Measurements from ENCODE around the gene BRINP2. TPM values are rescaled to one million over a fixed set of nuclear protein-coding genes. Genes with fewer than 3 reads are reported as not detected.

Gene BRINP2
- total RNA-seq, 4 donors from 2014 or later, result 0.26 to 0.42 TPM; not detected in 2

- H3K4me3 ChIP-seq (ENCODE audit: low read depth, poor library complexity, severe bottlenecking), result no peak overlapping the region
- 32 to 53% methylated on average over 3 of the region's 3 CpGs for WGBS, 2 donors
- DNase-seq (ENCODE audit: low spot score in 2 of 2), result peak; percentile 76 to 87
- intact Hi-C loops (cut with DNase I; ENCODE audit: low total_unique reads), result no loop called here
- TF ChIP-seq POLR2A (IDR thresholded peaks at IDR 0.05), result no peak
- TF ChIP-seq CTCF (IDR thresholded peaks at IDR 0.05), result no peak
Measured at GRCh38 chr1:177209357-177209756, 38.6 kb downstream of the BRINP2 start.

GRCh38 chr1:177210071-177210470, 39.3 kb downstream of the BRINP2 start:
- H3K4me3 ChIP-seq (ENCODE audit: low read depth, poor library complexity, severe bottlenecking), result no peak overlapping the region
- intact Hi-C loops (cut with DNase I; ENCODE audit: low total_unique reads), result no loop called here
- DNase-seq (ENCODE audit: low spot score in 2 of 2), result no peak
- TF ChIP-seq POLR2A (IDR thresholded peaks at IDR 0.05) (no peak), CTCF (IDR thresholded peaks at IDR 0.05) (no peak)

DNA sequence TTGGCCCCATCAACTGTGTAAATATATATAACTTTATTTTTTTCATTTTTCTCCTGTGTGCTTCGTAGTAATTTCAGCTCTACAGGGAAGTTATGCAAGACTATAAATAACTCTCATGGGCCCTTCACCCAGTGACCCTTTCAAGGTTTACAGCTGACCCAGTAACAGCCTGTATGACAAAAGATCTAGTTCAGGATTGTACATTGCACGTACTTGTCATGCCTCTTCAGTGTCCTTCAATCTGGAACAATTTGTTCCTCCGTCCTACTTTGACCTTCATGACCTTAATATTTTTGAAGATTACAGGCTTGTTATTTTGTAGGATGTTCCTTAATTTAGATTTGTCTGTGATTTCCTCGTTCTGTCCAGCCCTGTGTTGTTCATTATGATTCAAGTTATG, 40.5 kb downstream of the BRINP2 start:
- WGBS, 2 donors, result 41 to 46% methylated on average over 4 of the region's 4 CpGs

DNA sequence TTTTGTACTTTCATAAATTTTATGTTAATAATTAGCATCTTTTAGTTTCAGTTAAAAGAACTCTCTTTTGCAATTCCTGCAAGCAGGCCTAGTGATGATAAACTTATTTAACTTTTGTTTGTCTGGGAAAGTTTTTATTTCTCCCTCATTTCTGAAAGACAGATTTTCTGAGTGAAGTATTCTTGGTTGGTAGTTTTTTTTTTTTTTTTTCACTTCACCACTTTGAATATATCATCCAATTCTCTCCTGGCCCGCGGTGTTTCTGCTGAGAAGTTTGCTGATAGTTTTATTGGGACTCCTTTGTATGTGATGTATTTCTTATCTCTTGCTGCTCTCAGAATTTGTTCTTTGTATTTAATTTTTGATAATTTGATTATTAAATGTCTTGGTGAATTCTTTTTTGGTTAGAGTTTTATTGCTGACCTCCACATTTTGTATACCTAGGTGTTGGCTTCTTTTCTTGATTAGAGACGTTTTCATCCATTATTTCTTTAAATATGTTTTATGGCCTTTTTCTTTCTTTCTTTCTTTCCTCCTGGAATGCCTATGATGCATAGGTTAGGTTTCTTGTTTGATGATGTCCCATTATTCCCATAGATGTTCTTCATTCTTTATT, 45.9 kb downstream of the BRINP2 start:
- 80 to 92% methylated on average over 3 of the region's 3 CpGs for WGBS, 2 donors
- TF ChIP-seq CTCF (IDR thresholded peaks at IDR 0.05) (no peak), POLR2A (IDR thresholded peaks at IDR 0.05) (no peak)

More for the DNA sequence above, 40.5 kb downstream of the BRINP2 start:
- no peak overlapping the region for H3K4me3 ChIP-seq (ENCODE audit: low read depth, poor library complexity, severe bottlenecking)
- DNase-seq (ENCODE audit: low spot score in 2 of 2), result no peak
- intact Hi-C loops (cut with DNase I; ENCODE audit: low total_unique reads), result no loop called here
- TF ChIP-seq CTCF (IDR thresholded peaks at IDR 0.05) (no peak), POLR2A (IDR thresholded peaks at IDR 0.05) (no peak)

DNA sequence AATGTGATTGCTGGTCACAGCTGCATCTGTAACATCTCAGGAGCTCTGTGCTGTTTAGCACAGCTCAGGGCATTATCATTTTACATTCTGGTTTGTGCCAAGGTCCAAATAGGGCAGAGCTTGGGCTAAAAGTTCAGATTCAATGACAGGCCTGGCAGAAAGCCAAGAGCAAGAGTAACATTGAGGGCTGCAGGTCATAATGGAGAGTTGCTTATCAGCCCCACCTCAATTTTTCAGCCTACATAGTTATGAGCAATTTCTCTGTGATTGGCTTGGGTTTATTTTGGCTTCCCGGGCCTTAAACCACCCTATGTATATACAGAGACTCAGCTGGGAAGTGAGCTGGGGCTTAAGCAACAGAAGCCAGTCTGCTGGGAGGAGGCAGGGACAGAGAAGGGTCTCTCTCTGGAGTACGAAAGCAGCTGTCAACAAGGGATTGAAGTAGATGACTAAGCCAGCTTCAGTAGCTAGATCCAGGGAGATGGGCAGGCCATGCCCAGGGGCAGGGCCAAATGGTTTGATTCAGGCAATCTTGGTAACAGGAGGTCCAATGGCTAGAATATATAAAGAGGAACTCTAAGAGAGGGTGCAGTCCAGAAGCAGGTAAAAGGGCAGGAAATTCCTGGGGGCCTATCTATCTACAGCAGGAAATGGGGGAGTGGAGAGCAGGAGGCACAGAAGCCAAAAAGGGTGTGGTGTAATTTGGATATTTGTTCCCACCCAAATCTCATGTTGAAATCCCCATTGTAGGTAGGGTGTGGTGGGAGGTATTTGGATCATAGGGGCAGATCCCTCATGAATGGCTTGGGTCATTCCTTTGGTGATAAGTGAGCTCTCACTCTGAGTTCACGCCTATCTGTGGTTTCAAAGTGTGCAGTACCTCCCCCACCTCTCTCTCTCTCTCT, 49.0 kb downstream of the BRINP2 start:
- 71 to 79% methylated on average over 3 of the region's 3 CpGs for WGBS, 2 donors
- intact Hi-C loops (cut with DNase I; ENCODE audit: low total_unique reads), result no loop called here
- no peak for DNase-seq (ENCODE audit: low spot score in 2 of 2)

More for the DNA sequence above, 45.9 kb downstream of the BRINP2 start:
- no peak overlapping the region for H3K4me3 ChIP-seq (ENCODE audit: low read depth, poor library complexity, severe bottlenecking)
- intact Hi-C loops (cut with DNase I; ENCODE audit: low total_unique reads), result no loop called here
- DNase-seq (ENCODE audit: low spot score in 2 of 2), result no peak

More for the DNA sequence above, 49.0 kb downstream of the BRINP2 start:
- no peak overlapping the region for H3K4me3 ChIP-seq (ENCODE audit: low read depth, poor library complexity, severe bottlenecking)
- no peak for TF ChIP-seq CTCF (IDR thresholded peaks at IDR 0.05)
- no peak for TF ChIP-seq POLR2A (IDR thresholded peaks at IDR 0.05)
